IMR-90 (cell line): ENCODE results near the gene SLC3A2. TPM values are rescaled to one million over a fixed set of nuclear protein-coding genes. Genes with fewer than 3 reads are reported as not detected.

Experiments
- ATAC-seq: fragments of 200-7000 bp; cut with Tn5 transposase; 2 replicates; pipeline ENCODE4 v1.9.1; 2020; ENCODE audit warnings: low read depth, mild to moderate bottlenecking, moderate library complexity
- BruUV-seq: library from RNA; stranded (reverse); fragments of 400-500 nt; replicated peaks from 2 replicates; lab custom pipeline; 2021; lab: Mats Ljungman, UMichigan
- CTCF ChIA-PET: fragments of 300-600 bp; formaldehyde crosslinking; extraction: SDS; loops from one replicate; lab custom pipeline; 2021; ENCODE audit warnings: antibody characterized with exemption; lab: Yijun Ruan, JAX
- POLR2A ChIA-PET: fragments of 300-600 bp; sonication (Branson Sonifier 250); formaldehyde crosslinking; loops from one replicate; lab custom pipeline; 2022; ENCODE audit warnings: antibody characterized with exemption; ENCODE audit not compliant: unreplicated experiment; lab: Charles Lee
- DNase-seq: peaks from one replicate; pipeline ENCODE4 v3.0.0; 2013
- H2AFZ ChIP-seq: replicated peaks from 2 replicates; pipeline ENCODE3; 2013; ENCODE audit warnings: low read length, mild to moderate bottlenecking; ENCODE audit not compliant: poor library complexity
- H2AK5ac ChIP-seq: 2 replicates; pipeline ENCODE4 v1.6.1; 2013; ENCODE audit warnings: low read depth, low read length, inconsistent platforms
- H2AK9ac ChIP-seq: replicated peaks from 2 replicates; pipeline ENCODE3; 2013; ENCODE audit warnings: mild to moderate bottlenecking, low read depth, low read length, moderate library complexity; ENCODE audit not compliant: poor library complexity
- H2BK120ac ChIP-seq: 2 replicates; pipeline ENCODE4 v1.6.1; 2013; ENCODE audit warnings: low read depth, low read length, inconsistent platforms
- H2BK15ac ChIP-seq: 3 replicates; pipeline ENCODE4 v1.6.1; 2013; ENCODE audit warnings: low read depth, low read length, inconsistent platforms
- H2BK20ac ChIP-seq: 2 replicates; pipeline ENCODE4 v1.6.1; 2013; ENCODE audit warnings: low read depth, mild to moderate bottlenecking, inconsistent platforms, low read length, moderate library complexity
- H2BK5ac ChIP-seq: 2 replicates; pipeline ENCODE4 v1.6.1; 2013; ENCODE audit warnings: mild to moderate bottlenecking, low read depth, low read length, inconsistent platforms; ENCODE audit not compliant: poor library complexity, severe bottlenecking
- H3K14ac ChIP-seq: replicated peaks from 2 replicates; pipeline ENCODE4 v1.6.1; 2013; ENCODE audit warnings: low read depth, low read length, inconsistent platforms
- H3K18ac ChIP-seq: 2 replicates; pipeline ENCODE4 v1.6.1; 2013; ENCODE audit warnings: low read depth, low read length, control low read depth
- H3K23ac ChIP-seq: 2 replicates; pipeline ENCODE4 v1.6.1; 2013; ENCODE audit warnings: low read depth, low read length, inconsistent platforms
- H3K27ac ChIP-seq: 2 replicates; pipeline ENCODE4 v1.5.1; 2013; ENCODE audit warnings: mild to moderate bottlenecking, control low read depth, low read length; ENCODE audit not compliant: insufficient read depth
- H3K27me3 ChIP-seq: 2 replicates; pipeline ENCODE4 v1.6.1; 2013; ENCODE audit warnings: low read length; ENCODE audit not compliant: control insufficient read depth, insufficient read depth
- H3K36me3 ChIP-seq: 2 replicates; pipeline ENCODE4 v1.6.1; 2013; ENCODE audit warnings: low read length, mixed read lengths; ENCODE audit not compliant: control insufficient read depth, insufficient read depth
- H3K4ac ChIP-seq: 2 replicates; pipeline ENCODE4 v1.6.1; 2013; ENCODE audit warnings: low read depth, low read length, inconsistent platforms
- H3K4me1 ChIP-seq: 2 replicates; pipeline ENCODE4 v1.6.1; 2013; ENCODE audit warnings: low read length, mixed read lengths; ENCODE audit not compliant: control insufficient read depth, insufficient read depth
- H3K4me2 ChIP-seq: 2 replicates; pipeline ENCODE4 v1.6.1; 2013; ENCODE audit warnings: low read depth, mild to moderate bottlenecking, control low read depth, low read length, moderate library complexity
- H3K4me3 ChIP-seq: 2 replicates; pipeline ENCODE4 v1.5.1; 2013; ENCODE audit warnings: low read depth, mild to moderate bottlenecking, control low read depth, low read length, moderate library complexity; ENCODE audit not compliant: insufficient read depth
- H3K56ac ChIP-seq: 2 replicates; pipeline ENCODE4 v1.6.1; 2013; ENCODE audit warnings: low read length, inconsistent platforms; ENCODE audit not compliant: insufficient read depth; ENCODE audit errors: extremely low read depth
- H3K79me1 ChIP-seq, 2 experiments: 2 replicates each; pipeline ENCODE4 v1.6.1; 2013; ENCODE audit warnings: low read length in 2 of 2, inconsistent platforms in 1 of 2, low read depth in 1 of 2
- H3K9ac ChIP-seq: 2 replicates; pipeline ENCODE4 v1.6.1; 2013; ENCODE audit warnings: low read depth, low read length, control low read depth
- H3K9me1 ChIP-seq: 2 replicates; pipeline ENCODE4 v1.6.1; 2013; ENCODE audit warnings: low read length, inconsistent platforms; ENCODE audit not compliant: insufficient read depth
- H3K9me3 ChIP-seq: 2 replicates; pipeline ENCODE4 v1.6.1; 2013; ENCODE audit warnings: low read length; ENCODE audit not compliant: control insufficient read depth, insufficient read depth
- H4K20me1 ChIP-seq: 2 replicates; pipeline ENCODE4 v1.6.1; 2013; ENCODE audit warnings: low read length, inconsistent platforms; ENCODE audit not compliant: insufficient read depth
- H4K5ac ChIP-seq: 2 replicates; pipeline ENCODE4 v1.6.1; 2013; ENCODE audit warnings: mild to moderate bottlenecking, low read depth, low read length, control low read depth
- H4K8ac ChIP-seq, 2 experiments: 2 replicates each; pipeline ENCODE4 v1.6.1; 2013; ENCODE audit warnings: low read depth in 2 of 2, low read length in 2 of 2, control low read depth in 1 of 2, inconsistent platforms in 1 of 2
- H4K91ac ChIP-seq: 2 replicates; pipeline ENCODE4 v1.6.1; 2013; ENCODE audit warnings: low read depth, low read length, inconsistent platforms; ENCODE audit not compliant: insufficient read depth
- BHLHE40 ChIP-seq: fragments of 150-350 bp; IDR thresholded peaks from 2 replicates; pipeline ENCODE4 v1.6.1; 2016; ENCODE audit warnings: mild to moderate bottlenecking, low read depth, low read length
- CEBPB ChIP-seq: IDR thresholded peaks from 2 replicates; pipeline ENCODE4 v1.6.1; 2012; ENCODE audit warnings: low read depth, low read length, improper control_type of control experiment
- CHD1 ChIP-seq: IDR thresholded peaks from 2 replicates; pipeline ENCODE4 v1.6.1; 2012; ENCODE audit warnings: low read depth, low read length, improper control_type of control experiment
- MAFK ChIP-seq: IDR thresholded peaks from 2 replicates; pipeline ENCODE4 v1.6.1; 2012; ENCODE audit warnings: low read depth, low read length, improper control_type of control experiment
- MXI1 ChIP-seq: IDR thresholded peaks from 2 replicates; pipeline ENCODE4 v1.6.1; 2012; ENCODE audit warnings: low read depth, mild to moderate bottlenecking, low read length, moderate library complexity, borderline replicate concordance
- NFE2L2 ChIP-seq: fragments of 150-350 bp; IDR thresholded peaks from 2 replicates; pipeline ENCODE4 v1.6.1; 2016; ENCODE audit warnings: low read depth, mild to moderate bottlenecking, low read length
- POLR2A ChIP-seq: IDR thresholded peaks from 2 replicates; pipeline ENCODE4 v1.6.1; 2012; ENCODE audit warnings: mild to moderate bottlenecking, low read depth, low read length
- RAD21 ChIP-seq: IDR thresholded peaks from 2 replicates; pipeline ENCODE4 v1.6.1; 2012; ENCODE audit warnings: low read length, improper control_type of control experiment
- RFX5 ChIP-seq: IDR thresholded peaks from 2 replicates; pipeline ENCODE4 v1.8.0; 2012; ENCODE audit warnings: low read depth, mild to moderate bottlenecking, low read length, moderate library complexity
- SMC3 ChIP-seq: fragments of 150-350 bp; IDR thresholded peaks from 2 replicates; pipeline ENCODE4 v1.6.1; 2016; ENCODE audit warnings: low read depth, mild to moderate bottlenecking, antibody characterized with exemption, low read length, moderate library complexity
- WGBS, 2 experiments: methylation state at CpG; one replicate each; pipeline versions ENCODE4 v1.1.5 to v1.1.7; 2013; ENCODE audit warnings: missing lambda C conversion rate in 2 of 2; ENCODE audit not compliant: insufficient read length in 1 of 2; ENCODE audit errors: extremely low coverage in 2 of 2; 5-methylcytosine and 5-hydroxymethylcytosine counted together
- dilution Hi-C: fragments of 300-500 bp; cut with HindIII; formaldehyde crosslinking; loops from one replicate; pipeline ENCODE4 v1.14.3; 2018; ENCODE audit warnings: low sequenced_read_pairs; ENCODE audit not compliant: unreplicated experiment
- in situ Hi-C: fragments of 300-500 bp; cut with MboI; formaldehyde crosslinking; loops from 3 replicates; pipeline ENCODE4 v1.14.3; 2019; ENCODE audit warnings: low sequenced_read_pairs, inconsistent platforms, mixed read lengths
- intact Hi-C: fragments of 100-400 bp; cut with micrococcal nuclease; formaldehyde crosslinking; loops from 2 replicates; pipeline ENCODE4 v1.10.0; 2022
- polyA plus RNA-seq, 3 experiments: library from polyadenylated mRNA; depleted of rRNA; stranded (reverse); fragments of >200 nt; gene quantifications; 2 replicates each; pipeline ENCODE4 v1.2.3, GENCODE V29; 2012; ENCODE audit warnings: low replicate concordance in 1 of 3
- total RNA-seq: library from RNA; depleted of rRNA; stranded (reverse); fragments of >200 nt; gene quantifications from 2 replicates; pipeline ENCODE4 v1.2.3, GENCODE V29; 2012
- TF ChIP-seq, protein P1 (sequence below): conservative IDR thresholded peaks from 2 replicates; pipeline ENCODE4 v1.5.1; 2012; ENCODE audit warnings: mild to moderate bottlenecking, low read depth, low read length, improper control_type of control experiment
- TF ChIP-seq, protein P2 (sequence below): fragments of 150-350 bp; IDR thresholded peaks from 2 replicates; pipeline ENCODE4 v1.6.1; 2017; ENCODE audit warnings: mild to moderate bottlenecking, antibody characterized with exemption, low read length, low read depth
- TF ChIP-seq, protein P3 (sequence below): fragments of 150-350 bp; IDR thresholded peaks from 2 replicates; pipeline ENCODE4 v1.6.1; 2016; ENCODE audit warnings: low read depth, mild to moderate bottlenecking, low read length, moderate library complexity, borderline replicate concordance

Gene SLC3A2
- total and polyA plus RNA-seq, 2 of the 4 experiments (the other 2 are of a cell fraction), result 140 to 239 TPM

DNA sequence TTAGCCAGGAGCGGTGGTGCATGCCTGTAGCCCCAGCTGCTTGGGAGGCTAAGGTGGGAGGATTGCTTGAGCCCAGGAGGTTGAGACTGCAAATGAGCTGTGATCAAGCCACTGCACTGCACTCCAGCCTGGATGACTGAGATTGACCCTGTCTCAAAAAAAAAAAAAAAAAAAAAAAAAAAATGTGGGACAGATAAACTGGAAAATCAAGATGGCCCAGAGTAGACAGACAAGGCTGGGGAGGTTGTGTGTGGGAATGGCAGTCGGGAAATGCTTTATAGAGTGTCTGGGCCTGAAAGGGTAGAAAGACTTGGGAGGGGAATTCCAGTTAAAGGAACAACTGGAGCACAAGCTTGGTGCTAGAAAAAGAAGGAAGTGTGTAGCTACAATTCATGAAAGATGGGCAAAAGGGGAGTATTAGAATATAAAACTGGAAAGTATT, 23.1 kb upstream of the SLC3A2 start:
- TF ChIP-seq, protein P1, sequence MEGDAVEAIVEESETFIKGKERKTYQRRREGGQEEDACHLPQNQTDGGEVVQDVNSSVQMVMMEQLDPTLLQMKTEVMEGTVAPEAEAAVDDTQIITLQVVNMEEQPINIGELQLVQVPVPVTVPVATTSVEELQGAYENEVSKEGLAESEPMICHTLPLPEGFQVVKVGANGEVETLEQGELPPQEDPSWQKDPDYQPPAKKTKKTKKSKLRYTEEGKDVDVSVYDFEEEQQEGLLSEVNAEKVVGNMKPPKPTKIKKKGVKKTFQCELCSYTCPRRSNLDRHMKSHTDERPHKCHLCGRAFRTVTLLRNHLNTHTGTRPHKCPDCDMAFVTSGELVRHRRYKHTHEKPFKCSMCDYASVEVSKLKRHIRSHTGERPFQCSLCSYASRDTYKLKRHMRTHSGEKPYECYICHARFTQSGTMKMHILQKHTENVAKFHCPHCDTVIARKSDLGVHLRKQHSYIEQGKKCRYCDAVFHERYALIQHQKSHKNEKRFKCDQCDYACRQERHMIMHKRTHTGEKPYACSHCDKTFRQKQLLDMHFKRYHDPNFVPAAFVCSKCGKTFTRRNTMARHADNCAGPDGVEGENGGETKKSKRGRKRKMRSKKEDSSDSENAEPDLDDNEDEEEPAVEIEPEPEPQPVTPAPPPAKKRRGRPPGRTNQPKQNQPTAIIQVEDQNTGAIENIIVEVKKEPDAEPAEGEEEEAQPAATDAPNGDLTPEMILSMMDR, result no peak
- no peak for TF ChIP-seq CEBPB
- TF ChIP-seq CHD1, result no peak
- TF ChIP-seq RAD21, result no peak
- TF ChIP-seq RFX5, result no peak
- TF ChIP-seq, protein P2, sequence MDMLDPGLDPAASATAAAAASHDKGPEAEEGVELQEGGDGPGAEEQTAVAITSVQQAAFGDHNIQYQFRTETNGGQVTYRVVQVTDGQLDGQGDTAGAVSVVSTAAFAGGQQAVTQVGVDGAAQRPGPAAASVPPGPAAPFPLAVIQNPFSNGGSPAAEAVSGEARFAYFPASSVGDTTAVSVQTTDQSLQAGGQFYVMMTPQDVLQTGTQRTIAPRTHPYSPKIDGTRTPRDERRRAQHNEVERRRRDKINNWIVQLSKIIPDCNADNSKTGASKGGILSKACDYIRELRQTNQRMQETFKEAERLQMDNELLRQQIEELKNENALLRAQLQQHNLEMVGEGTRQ, result no peak
- TF ChIP-seq MAFK, result no peak
- TF ChIP-seq, protein P3, sequence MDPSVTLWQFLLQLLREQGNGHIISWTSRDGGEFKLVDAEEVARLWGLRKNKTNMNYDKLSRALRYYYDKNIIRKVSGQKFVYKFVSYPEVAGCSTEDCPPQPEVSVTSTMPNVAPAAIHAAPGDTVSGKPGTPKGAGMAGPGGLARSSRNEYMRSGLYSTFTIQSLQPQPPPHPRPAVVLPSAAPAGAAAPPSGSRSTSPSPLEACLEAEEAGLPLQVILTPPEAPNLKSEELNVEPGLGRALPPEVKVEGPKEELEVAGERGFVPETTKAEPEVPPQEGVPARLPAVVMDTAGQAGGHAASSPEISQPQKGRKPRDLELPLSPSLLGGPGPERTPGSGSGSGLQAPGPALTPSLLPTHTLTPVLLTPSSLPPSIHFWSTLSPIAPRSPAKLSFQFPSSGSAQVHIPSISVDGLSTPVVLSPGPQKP, result no peak
- TF ChIP-seq POLR2A, result no peak
- no peak for TF ChIP-seq NFE2L2
- TF ChIP-seq SMC3, result no peak
- no peak for TF ChIP-seq BHLHE40
- no peak for TF ChIP-seq MXI1
- intact Hi-C loops (no loop called here), dilution Hi-C loops (no loop called here), in situ Hi-C loops (loop anchor here (25.0 kb wide), 1 partner anchor 470 kb away; no protein-coding TSS in a partner anchor)
- POLR2A ChIA-PET, result interaction anchor here (0.7 to 2.5 kb wide), 2 partner anchors 16 to 193 kb away, joined by 14 to 24 read pairs; partner anchors contain the start of gene C11orf98
- no peaks in the 10 kb centered on the region for H3K9me3 ChIP-seq
- peaks cover 18% of the 10 kb centered on the region for H3K36me3 ChIP-seq
- peaks cover 30% of the 10 kb centered on the region for H4K20me1 ChIP-seq
- ATAC-seq (no peak), DNase-seq (peak; percentile 48)
- no peak overlapping the region; the same call in 1 of the 2 replicates for H4K5ac ChIP-seq
- H2BK120ac ChIP-seq, result no peak overlapping the region
- H3K4me2 ChIP-seq, result no peak overlapping the region
- H2AK5ac ChIP-seq, result no peak overlapping the region
- no peak overlapping the region for H3K4me3 ChIP-seq
- no peak overlapping the region for H2BK20ac ChIP-seq
- H3K27me3 ChIP-seq, result no peaks in the 10 kb centered on the region
- no peak overlapping the region for H3K4ac ChIP-seq
- H3K56ac ChIP-seq, result no peak overlapping the region
- CTCF ChIA-PET, result interaction anchor here (1.2 kb wide), 1 partner anchor 71 kb away, joined by 8 read pairs; no protein-coding TSS in a partner anchor
- H3K9me1 ChIP-seq, result 0 out of 2 replicates have a peak, but pooled peaks cover 4% of the 10 kb centered on the region
- peaks cover 2% of the 10 kb centered on the region; the same call in 1 of the 2 replicates for H3K4me1 ChIP-seq
- H3K27ac ChIP-seq, result no peak overlapping the region
- H2BK5ac ChIP-seq, result no peak overlapping the region
- no peak overlapping the region for H3K18ac ChIP-seq
- no peak overlapping the region for H4K91ac ChIP-seq
- no peak overlapping the region for H2BK15ac ChIP-seq
- no peak overlapping the region for H3K9ac ChIP-seq
- H4K8ac ChIP-seq, result peak overlapping the region in 1 of 2 experiments; percentile 28; a peak in 1 of 4 replicates
- H2AFZ ChIP-seq, result no peak overlapping the region
- H3K14ac ChIP-seq, result no peak overlapping the region
- H2AK9ac ChIP-seq, result no peak overlapping the region
- 40% methylated on average over 1 of the region's 2 CpGs; no CpG with 5 or more reads in 1 of the 2 experiments for WGBS, 2 experiments
- 0 out of 2 replicates have a peak overlapping the region, but pooled peaks have one; percentile 17 for H3K23ac ChIP-seq
- peaks cover 20 to 39% of the 10 kb centered on the region in 2 experiments for H3K79me1 ChIP-seq
- no TSS peak for BruUV-seq
